HEK293 (cell line): ENCODE data around the gene KMT2D.

Experiments
- GLI4 ChIP-seq: fragments of 450-650 bp; formaldehyde crosslinking; IDR thresholded peaks from 2 replicates; pipeline ENCODE4 v1.5.1; 2016; ENCODE audit warnings: missing biosample characterization, missing genetic modification characterization
- RBAK ChIP-seq: fragments of 450-650 bp; formaldehyde crosslinking; IDR thresholded peaks from 2 replicates; pipeline ENCODE4 v1.5.1; 2016; ENCODE audit warnings: missing biosample characterization, missing genetic modification characterization
- SCRT1 ChIP-seq: fragments of 450-650 bp; formaldehyde crosslinking; IDR thresholded peaks from 2 replicates; pipeline ENCODE4 v1.5.1; 2016; ENCODE audit warnings: missing biosample characterization, missing genetic modification characterization, borderline replicate concordance
- ZEB2 ChIP-seq: fragments of 450-650 bp; formaldehyde crosslinking; IDR thresholded peaks from 2 replicates; pipeline ENCODE4 v1.5.1; 2016; ENCODE audit warnings: missing biosample characterization, missing genetic modification characterization
- ZFP37 ChIP-seq: fragments of 450-650 bp; formaldehyde crosslinking; IDR thresholded peaks from 2 replicates; pipeline ENCODE4 v1.5.1; 2016; ENCODE audit warnings: missing biosample characterization, missing genetic modification characterization
- ZNF24 ChIP-seq: fragments of 450-650 bp; formaldehyde crosslinking; IDR thresholded peaks from 2 replicates; pipeline ENCODE4 v1.5.1; 2016; ENCODE audit warnings: missing biosample characterization, missing genetic modification characterization
- ZNF302 ChIP-seq: fragments of 450-650 bp; formaldehyde crosslinking; IDR thresholded peaks from 2 replicates; pipeline ENCODE4 v1.5.1; 2016; ENCODE audit warnings: missing biosample characterization, missing genetic modification characterization, low read depth
- ZNF560 ChIP-seq: fragments of 450-650 bp; formaldehyde crosslinking; IDR thresholded peaks from 2 replicates; pipeline ENCODE4 v1.5.1; 2017; ENCODE audit warnings: missing biosample characterization, missing genetic modification characterization, borderline replicate concordance
- TF ChIP-seq, protein P1 (sequence below): fragments of 450-650 bp; formaldehyde crosslinking; IDR thresholded peaks from 2 replicates; pipeline ENCODE4 v1.5.1; 2016; ENCODE audit warnings: missing biosample characterization, missing genetic modification characterization
- TF ChIP-seq, protein P2 (sequence below): fragments of 450-650 bp; formaldehyde crosslinking; IDR thresholded peaks from 2 replicates; pipeline ENCODE4 v1.5.1; 2016; ENCODE audit warnings: missing biosample characterization, missing genetic modification characterization
- TF ChIP-seq, protein P3 (sequence below): fragments of 450-650 bp; formaldehyde crosslinking; IDR thresholded peaks from 2 replicates; pipeline ENCODE4 v1.5.1; 2017; ENCODE audit warnings: missing biosample characterization, missing genetic modification characterization

GRCh38 chr12:49020441-49020840 lies 40.2 kb downstream of the KMT2D start:
- TF ChIP-seq RBAK (tag by site-specific recombination): no peak
- TF ChIP-seq ZNF24 (tag by site-specific recombination): no peak
- TF ChIP-seq, protein P1, sequence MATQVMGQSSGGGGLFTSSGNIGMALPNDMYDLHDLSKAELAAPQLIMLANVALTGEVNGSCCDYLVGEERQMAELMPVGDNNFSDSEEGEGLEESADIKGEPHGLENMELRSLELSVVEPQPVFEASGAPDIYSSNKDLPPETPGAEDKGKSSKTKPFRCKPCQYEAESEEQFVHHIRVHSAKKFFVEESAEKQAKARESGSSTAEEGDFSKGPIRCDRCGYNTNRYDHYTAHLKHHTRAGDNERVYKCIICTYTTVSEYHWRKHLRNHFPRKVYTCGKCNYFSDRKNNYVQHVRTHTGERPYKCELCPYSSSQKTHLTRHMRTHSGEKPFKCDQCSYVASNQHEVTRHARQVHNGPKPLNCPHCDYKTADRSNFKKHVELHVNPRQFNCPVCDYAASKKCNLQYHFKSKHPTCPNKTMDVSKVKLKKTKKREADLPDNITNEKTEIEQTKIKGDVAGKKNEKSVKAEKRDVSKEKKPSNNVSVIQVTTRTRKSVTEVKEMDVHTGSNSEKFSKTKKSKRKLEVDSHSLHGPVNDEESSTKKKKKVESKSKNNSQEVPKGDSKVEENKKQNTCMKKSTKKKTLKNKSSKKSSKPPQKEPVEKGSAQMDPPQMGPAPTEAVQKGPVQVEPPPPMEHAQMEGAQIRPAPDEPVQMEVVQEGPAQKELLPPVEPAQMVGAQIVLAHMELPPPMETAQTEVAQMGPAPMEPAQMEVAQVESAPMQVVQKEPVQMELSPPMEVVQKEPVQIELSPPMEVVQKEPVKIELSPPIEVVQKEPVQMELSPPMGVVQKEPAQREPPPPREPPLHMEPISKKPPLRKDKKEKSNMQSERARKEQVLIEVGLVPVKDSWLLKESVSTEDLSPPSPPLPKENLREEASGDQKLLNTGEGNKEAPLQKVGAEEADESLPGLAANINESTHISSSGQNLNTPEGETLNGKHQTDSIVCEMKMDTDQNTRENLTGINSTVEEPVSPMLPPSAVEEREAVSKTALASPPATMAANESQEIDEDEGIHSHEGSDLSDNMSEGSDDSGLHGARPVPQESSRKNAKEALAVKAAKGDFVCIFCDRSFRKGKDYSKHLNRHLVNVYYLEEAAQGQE (tag by site-specific recombination): no peak
- TF ChIP-seq, protein P2, sequence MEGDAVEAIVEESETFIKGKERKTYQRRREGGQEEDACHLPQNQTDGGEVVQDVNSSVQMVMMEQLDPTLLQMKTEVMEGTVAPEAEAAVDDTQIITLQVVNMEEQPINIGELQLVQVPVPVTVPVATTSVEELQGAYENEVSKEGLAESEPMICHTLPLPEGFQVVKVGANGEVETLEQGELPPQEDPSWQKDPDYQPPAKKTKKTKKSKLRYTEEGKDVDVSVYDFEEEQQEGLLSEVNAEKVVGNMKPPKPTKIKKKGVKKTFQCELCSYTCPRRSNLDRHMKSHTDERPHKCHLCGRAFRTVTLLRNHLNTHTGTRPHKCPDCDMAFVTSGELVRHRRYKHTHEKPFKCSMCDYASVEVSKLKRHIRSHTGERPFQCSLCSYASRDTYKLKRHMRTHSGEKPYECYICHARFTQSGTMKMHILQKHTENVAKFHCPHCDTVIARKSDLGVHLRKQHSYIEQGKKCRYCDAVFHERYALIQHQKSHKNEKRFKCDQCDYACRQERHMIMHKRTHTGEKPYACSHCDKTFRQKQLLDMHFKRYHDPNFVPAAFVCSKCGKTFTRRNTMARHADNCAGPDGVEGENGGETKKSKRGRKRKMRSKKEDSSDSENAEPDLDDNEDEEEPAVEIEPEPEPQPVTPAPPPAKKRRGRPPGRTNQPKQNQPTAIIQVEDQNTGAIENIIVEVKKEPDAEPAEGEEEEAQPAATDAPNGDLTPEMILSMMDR (tag by site-specific recombination): no peak
- no peak for TF ChIP-seq SCRT1 (tag by site-specific recombination)
- TF ChIP-seq ZEB2 (tag by site-specific recombination): no peak
- TF ChIP-seq ZNF560 (tag by site-specific recombination): no peak
- no peak for TF ChIP-seq ZFP37 (tag by site-specific recombination)
- no peak for TF ChIP-seq ZNF302 (tag by site-specific recombination)
- no peak for TF ChIP-seq GLI4 (tag by site-specific recombination)
- TF ChIP-seq, protein P3, sequence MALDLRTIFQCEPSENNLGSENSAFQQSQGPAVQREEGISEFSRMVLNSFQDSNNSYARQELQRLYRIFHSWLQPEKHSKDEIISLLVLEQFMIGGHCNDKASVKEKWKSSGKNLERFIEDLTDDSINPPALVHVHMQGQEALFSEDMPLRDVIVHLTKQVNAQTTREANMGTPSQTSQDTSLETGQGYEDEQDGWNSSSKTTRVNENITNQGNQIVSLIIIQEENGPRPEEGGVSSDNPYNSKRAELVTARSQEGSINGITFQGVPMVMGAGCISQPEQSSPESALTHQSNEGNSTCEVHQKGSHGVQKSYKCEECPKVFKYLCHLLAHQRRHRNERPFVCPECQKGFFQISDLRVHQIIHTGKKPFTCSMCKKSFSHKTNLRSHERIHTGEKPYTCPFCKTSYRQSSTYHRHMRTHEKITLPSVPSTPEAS: no peak
